GM20000 (cell line): ENCODE measurements around the gene STAU1.
"Not testable (repeated sequence)": the region's sequence is repeated elsewhere in the genome, so short reads cannot be mapped to it uniquely, and the experiment has no call there.

Experiments
- DNase-seq: peaks from one replicate; pipeline ENCODE4 v3.0.0; 2012; ENCODE audit warnings: low spot score
- CTCF ChIP-seq: IDR thresholded peaks from 2 replicates; pipeline ENCODE4 v1.5.1; 2012; ENCODE audit warnings: mild to moderate bottlenecking, control low read depth; ENCODE audit errors: extremely low read depth, missing control alignments

The STAU1 gene

GRCh38 chr20:49219091-49219923, 31.2 kb upstream of the STAU1 start, which contains the start of gene DDX27:
Gene DDX27, plus strand, starts transcription at chr20:49219416. Its CDS starts 33 bp downstream, at chr20:49219449.
- no peak for TF ChIP-seq CTCF
- DNase-seq: peak; percentile 97

- not testable (repeated sequence) for DNase-seq
Observed at GRCh38 chr20:49218739-49219090, 30.6 kb upstream of the STAU1 start.

DNA sequence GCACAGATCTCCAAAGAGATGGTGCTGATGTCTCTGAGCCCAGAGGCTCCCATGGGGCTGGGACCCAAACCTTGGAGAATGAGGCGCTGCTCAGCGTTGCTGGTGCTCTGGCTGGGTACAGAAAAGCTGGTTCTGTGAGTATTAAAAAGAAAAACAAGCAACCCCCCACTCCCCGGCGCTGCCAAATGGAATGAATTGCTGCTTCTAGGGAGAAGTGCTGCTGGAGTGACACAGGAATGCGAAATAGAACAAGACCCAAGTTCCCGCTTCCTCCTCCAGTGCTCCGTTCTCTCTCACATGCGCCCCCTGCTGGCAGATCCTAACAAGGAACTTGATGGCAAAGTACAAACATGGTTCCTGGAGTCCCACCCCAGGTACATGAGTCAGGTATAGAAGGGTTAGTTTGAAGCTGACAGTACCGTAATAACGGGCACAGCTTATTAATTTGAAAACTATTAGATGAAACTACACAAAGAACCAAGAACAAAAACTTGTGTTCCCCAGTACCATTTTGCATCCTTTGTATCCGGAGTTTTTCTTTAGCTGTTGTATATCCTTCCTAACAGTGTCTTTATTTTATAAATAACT, 29.0 kb upstream of the STAU1 start:
- peak; percentile 79 for TF ChIP-seq CTCF

DNA sequence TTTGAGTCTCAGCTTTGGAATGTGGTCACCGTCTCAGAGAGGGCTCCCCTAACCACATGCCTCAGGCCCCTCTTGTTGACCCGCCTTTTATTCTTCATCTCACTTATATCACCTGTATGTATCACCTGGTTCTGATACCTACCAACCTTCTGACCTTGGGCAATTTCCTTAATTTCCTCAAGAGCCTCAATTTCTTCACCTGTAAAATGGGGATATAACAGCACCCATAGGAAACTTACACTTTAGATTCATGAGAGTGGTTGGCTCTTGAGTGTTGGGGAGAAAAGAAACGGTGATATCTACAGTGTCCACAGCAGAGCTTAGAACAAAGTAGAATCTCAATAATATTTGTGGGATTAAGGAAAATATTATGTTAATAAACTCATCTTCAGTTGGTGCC, 27.1 kb upstream of the STAU1 start:
- no peak for TF ChIP-seq CTCF
- DNase-seq: no peak

More for the DNA sequence above, 29.0 kb upstream of the STAU1 start:
- peak; percentile 72 for DNase-seq

DNA sequence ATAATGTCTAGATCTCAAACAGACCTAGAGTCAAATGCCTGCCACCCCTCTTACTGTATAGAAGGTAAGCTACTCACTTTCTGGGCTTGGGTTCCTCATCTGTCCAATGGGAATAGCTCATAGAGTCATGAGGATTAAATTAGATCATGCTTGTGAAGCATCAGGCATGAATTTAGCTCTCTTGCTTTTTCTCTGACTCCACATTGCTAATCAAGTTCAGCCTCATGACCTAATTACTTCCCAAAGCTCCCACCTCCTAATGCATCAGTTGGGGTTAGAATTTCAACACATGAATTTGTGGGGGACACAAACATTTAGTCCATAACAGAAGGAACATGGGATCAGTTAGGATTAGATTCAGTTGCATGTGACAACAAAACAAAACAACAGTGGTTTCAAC, 26.4 kb upstream of the STAU1 start:
- TF ChIP-seq CTCF: no peak
- DNase-seq: no peak

- no peak for TF ChIP-seq CTCF
- DNase-seq: no peak
Observed at GRCh38 chr20:49210757-49211110, 22.6 kb upstream of the STAU1 start.

DNA sequence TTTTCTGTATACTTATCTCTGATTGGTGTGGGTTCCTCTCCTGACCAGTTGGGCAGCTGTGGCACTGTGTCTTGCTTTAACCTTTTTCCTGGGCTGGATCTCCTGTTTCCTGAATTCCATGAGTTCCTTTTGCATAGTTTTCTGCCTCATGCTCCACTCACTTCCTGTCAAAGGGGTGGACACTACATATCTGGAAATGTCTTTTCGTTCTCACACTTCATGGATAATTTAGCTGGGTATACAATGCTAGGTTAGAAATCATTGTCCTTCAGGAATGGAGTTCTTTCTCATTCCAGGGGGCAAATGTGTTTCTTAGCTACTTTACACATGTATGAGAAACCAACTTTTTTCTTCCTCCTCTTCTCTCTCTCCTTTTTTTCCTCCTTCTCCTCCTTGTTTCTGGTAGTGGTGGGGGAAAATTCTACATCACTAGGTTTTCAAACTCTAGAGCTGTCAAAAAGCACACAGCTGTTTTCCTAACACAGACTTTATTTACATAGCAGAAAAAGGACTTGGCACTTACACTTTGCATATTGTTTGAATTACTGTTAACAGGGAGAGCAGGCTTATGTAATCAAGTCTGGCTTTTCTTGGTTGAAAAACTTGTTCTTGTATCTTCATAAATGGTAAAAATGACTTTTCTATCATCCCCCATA, 22.1 kb upstream of the STAU1 start:
- TF ChIP-seq CTCF: no peak
- DNase-seq: no peak
